Measurements from ENCODE around the gene PCDHA13. TPM values are rescaled to one million over a fixed set of nuclear protein-coding genes. Genes with fewer than 3 reads are reported as not detected.
"Not testable (repeated sequence)": the region's sequence is repeated elsewhere in the genome, so short reads cannot be mapped to it uniquely, and the experiment has no call there.

The PCDHA13 gene
- 0.10 TPM for total RNA-seq
- long read RNA-seq, result 0 reads

DNA sequence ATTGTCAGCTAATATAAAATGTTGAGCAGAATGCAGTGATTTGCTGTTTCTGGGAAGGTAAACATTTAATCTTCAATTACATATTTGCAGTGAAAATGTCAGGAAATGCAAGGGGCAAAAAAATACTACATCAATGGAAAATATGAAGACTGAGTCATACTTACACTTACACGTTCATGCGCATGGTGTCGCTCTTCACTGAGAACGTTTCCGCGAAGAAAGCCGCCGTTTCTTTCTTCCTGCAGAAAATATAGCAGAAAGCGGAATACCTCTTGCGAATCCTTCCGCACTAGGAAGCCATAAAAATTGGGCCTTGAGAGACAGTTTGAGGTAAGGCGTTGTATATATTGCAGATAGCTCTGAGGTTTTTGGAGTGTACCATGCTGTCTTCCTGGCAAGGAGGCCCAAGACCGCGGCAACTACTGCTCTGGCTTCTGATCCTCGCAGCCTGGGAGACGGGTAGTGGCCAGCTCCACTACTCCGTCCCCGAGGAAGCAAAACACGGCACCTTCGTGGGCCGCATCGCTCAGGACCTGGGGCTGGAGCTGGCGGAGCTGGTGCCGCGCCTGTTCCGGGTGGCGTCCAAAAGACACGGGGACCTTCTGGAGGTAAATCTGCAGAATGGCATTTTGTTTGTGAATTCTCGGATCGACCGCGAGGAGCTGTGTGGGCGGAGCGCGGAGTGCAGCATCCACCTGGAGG, at the start of gene PCDHA13:
Gene PCDHA13 (plus strand): TSS at position 236 of the 702 bp plus-strand sequence. CDS start 145 bp downstream, at position 381.
- no peak for ATAC-seq
- DNase-seq, result no peak
- intact Hi-C loops (cut with micrococcal nuclease), result no loop called here

GRCh38 chr5:140833993-140834392, 47.9 kb upstream of the PCDHA13 start, which contains the start of gene PCDHA7:
Gene PCDHA7 (plus strand): TSS chr5:140834269. CDS start chr5:140834384, 115 bp downstream.
- intact Hi-C loops (cut with micrococcal nuclease), result no loop called here
- DNase-seq, result no peak
- no peak for ATAC-seq

- intact Hi-C loops (cut with micrococcal nuclease); ATAC-seq; DNase-seq: not testable (repeated sequence)
Measured at GRCh38 chr5:140834439-140835008, 47.4 kb upstream of the PCDHA13 start.

DNA sequence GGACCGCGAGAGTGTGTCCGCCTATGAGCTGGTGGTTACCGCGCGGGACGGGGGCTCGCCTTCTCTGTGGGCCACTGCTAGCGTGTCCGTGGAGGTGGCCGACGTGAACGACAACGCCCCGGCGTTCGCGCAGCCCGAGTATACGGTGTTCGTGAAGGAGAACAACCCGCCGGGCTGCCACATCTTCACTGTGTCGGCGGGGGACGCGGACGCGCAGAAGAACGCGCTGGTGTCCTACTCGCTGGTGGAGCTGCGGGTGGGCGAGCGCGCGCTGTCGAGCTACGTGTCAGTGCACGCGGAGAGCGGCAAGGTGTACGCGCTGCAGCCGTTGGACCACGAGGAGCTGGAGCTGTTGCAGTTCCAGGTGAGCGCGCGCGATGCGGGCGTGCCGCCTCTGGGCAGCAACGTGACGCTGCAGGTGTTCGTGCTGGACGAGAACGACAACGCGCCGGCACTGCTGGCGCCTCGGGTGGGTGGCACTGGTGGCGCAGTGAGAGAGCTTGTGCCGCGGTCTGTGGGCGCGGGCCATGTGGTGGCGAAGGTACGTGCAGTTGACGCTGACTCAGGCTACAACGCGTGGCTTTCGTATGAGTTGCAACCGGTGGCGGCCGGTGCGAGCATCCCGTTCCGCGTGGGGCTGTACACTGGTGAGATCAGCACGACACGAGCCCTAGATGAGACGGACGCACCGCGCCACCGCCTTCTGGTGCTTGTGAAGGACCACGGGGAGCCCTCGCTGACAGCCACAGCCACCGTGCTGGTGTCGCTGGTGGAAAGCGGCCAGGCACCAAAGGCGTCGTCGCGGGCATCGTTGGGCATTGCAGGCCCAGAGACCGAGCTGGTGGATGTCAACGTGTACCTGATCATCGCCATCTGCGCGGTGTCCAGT, 46.1 kb upstream of the PCDHA13 start:
- DNase-seq, result no peak
- ATAC-seq, result no peak
- intact Hi-C loops (cut with micrococcal nuclease), result no loop called here

DNA sequence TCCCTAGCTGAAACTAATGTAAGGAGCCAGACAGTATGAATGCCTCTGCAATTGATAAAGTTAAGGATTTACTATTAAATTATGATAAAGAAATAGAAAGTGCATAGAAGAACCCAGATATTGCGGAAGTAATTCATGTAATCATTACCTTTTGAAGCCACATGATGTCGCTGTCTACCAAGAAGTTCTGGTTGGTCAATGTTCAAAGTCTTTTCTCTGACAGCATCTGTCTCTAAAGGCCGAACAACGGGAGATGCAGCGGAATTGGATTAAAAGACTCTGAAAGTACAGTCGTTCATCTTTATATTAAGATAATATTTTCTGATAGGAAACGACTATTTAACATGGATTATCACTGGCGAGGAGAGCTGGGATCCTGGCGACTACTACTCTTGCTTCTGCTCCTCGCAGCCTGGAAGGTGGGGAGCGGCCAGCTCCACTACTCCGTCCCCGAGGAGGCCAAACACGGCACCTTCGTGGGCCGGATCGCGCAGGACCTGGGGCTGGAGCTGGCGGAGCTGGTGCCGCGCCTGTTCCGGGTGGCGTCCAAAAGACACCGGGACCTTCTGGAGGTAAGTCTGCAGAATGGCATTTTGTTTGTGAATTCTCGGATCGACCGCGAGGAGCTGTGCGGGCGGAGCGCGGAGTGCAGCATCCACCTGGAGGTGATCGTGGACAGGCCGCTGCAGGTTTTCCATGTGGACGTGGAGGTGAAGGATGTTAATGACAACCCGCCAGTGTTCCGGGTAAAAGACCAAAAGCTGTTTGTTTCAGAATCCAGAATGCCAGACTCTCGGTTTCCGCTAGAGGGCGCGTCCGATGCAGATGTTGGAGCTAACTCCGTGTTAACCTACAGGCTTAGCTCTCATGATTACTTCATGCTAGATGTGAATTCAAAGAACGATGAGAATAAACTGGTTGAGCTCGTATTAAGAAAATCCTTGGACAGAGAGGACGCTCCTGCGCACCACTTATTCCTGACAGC, 40.7 kb upstream of the PCDHA13 start, which contains the start of gene PCDHA8:
Gene PCDHA8 (plus strand): TSS at position 210 of the 985 bp plus-strand sequence. CDS start 135 bp downstream, at position 345.
- intact Hi-C loops (cut with micrococcal nuclease), result no loop called here
- ATAC-seq (no peak), DNase-seq (no peak)

- ATAC-seq, result no peak
- no peak for DNase-seq
- intact Hi-C loops (cut with micrococcal nuclease), result no loop called here
Measured at GRCh38 chr5:140842798-140843733, 38.9 kb upstream of the PCDHA13 start.

- intact Hi-C loops (cut with micrococcal nuclease); ATAC-seq; DNase-seq: not testable (repeated sequence)
Measured at GRCh38 chr5:140848139-140849102, 33.5 kb upstream of the PCDHA13 start, which contains the start of gene PCDHA9. Gene PCDHA9 (plus strand): TSS chr5:140848382. CDS start chr5:140848496, 114 bp downstream.

- ATAC-seq; DNase-seq; intact Hi-C loops (cut with micrococcal nuclease): not testable (repeated sequence)
Measured at GRCh38 chr5:140849831-140850634, 31.9 kb upstream of the PCDHA13 start.

- ATAC-seq, result no peak
- intact Hi-C loops (cut with micrococcal nuclease), result no loop called here
Measured at GRCh38 chr5:140855772-140856674, 25.9 kb upstream of the PCDHA13 start, which contains the start of gene PCDHA10. Gene PCDHA10 (plus strand): TSS chr5:140855897. CDS start chr5:140856049, 152 bp downstream.

GRCh38 chr5:140857177-140857986, 24.5 kb upstream of the PCDHA13 start:
- ATAC-seq (no peak), DNase-seq (no peak)
- intact Hi-C loops (cut with micrococcal nuclease), result no loop called here

More at GRCh38 chr5:140855772-140856674, 25.9 kb upstream of the PCDHA13 start, which contains the start of gene PCDHA10:
- DNase-seq, result no peak

GRCh38 chr5:140857987-140858240, 24.0 kb upstream of the PCDHA13 start:
- no peak for DNase-seq
- no peak for ATAC-seq
- intact Hi-C loops (cut with micrococcal nuclease), result no loop called here

- DNase-seq (no peak), ATAC-seq (no peak)
- intact Hi-C loops (cut with micrococcal nuclease), result no loop called here
Measured at GRCh38 chr5:140862441-140863295, 19.3 kb upstream of the PCDHA13 start.

All from left ventricle myocardium superior (tissue), 1 donor.